Esophagus muscularis mucosa (tissue), 4 donors: ENCODE results near the gene KRTAP4-16. TPM values are rescaled to one million over a fixed set of nuclear protein-coding genes. Genes with fewer than 3 reads are reported as not detected.
"Not testable (repeated sequence)": the region's sequence is repeated elsewhere in the genome, so short reads cannot be mapped to it uniquely, and the experiment has no call there.

Experiments
- DNase-seq: peaks from one replicate; pipeline ENCODE4 v3.0.0-alpha.2; 2017; ENCODE audit errors: extremely low spot score
- H3K27ac ChIP-seq, 4 donors: fragments of 200-600 bp; sonication (generic); replicated peaks in 1 of 4; 1 replicate in 3 of 4; 2 replicates in 1 of 4; pipeline ENCODE4 v1.5.1; 2016 to 2019; ENCODE audit warnings: mild to moderate bottlenecking in 1 of 4
- H3K27me3 ChIP-seq, 4 donors: fragments of 200-600 bp; sonication (generic); one replicate each; pipeline versions ENCODE4 v1.5.1 to v1.6.0; 2016 to 2019
- H3K36me3 ChIP-seq, 4 donors: fragments of 200-600 bp; sonication (generic); one replicate each; pipeline ENCODE4 v1.5.1; 2016 to 2019
- H3K4me1 ChIP-seq, 4 donors: fragments of 200-600 bp; sonication (generic); one replicate each; pipeline ENCODE4 v1.5.1; 2016 to 2019
- H3K4me3 ChIP-seq, 4 donors: fragments of 200-600 bp; sonication (generic); 1 replicate in 2 of 4; 2 replicates in 2 of 4; pipeline ENCODE4 v1.5.1; 2016 to 2019; ENCODE audit warnings: mild to moderate bottlenecking in 4 of 4, moderate library complexity in 1 of 4
- H3K9me3 ChIP-seq, 4 donors: fragments of 200-600 bp; sonication (generic); 1 replicate in 3 of 4; 2 replicates in 1 of 4; pipeline ENCODE4 v1.5.1; 2016 to 2019
- EP300 ChIP-seq: sonication (generic); formaldehyde crosslinking; IDR thresholded peaks from one replicate; pipeline ENCODE4 v1.6.1; 2017; ENCODE audit warnings: antibody characterized with exemption
- POLR2A ChIP-seq: fragments of 450-650 bp; IDR thresholded peaks from one replicate; pipeline ENCODE4 v1.6.1; 2017; ENCODE audit warnings: antibody characterized with exemption, moderate library complexity, mild to moderate bottlenecking, low read depth
- POLR2AphosphoS5 ChIP-seq, 2 donors: sonication (generic); formaldehyde crosslinking; IDR thresholded peaks; one replicate each; pipeline ENCODE4 v1.6.1; 2017; ENCODE audit warnings: antibody characterized with exemption in 2 of 2
- WGBS: methylation state at CpG from one replicate; pipeline ENCODE4 v1.1.5; 2018; 5-methylcytosine and 5-hydroxymethylcytosine counted together
- intact Hi-C: fragments of 100-400 bp; cut with DNase I; formaldehyde crosslinking; loops from one replicate; pipeline ENCODE4 v1.15.1; 2023
- total RNA-seq, 4 donors: library from RNA; depleted of rRNA; stranded (reverse); fragments of >200 nt; gene quantifications; one replicate each; pipeline versions ENCODE4 v1.1.0 to v1.2.1, GENCODE V29; 2016
- TF ChIP-seq, protein P1 (sequence below), 3 experiments: fragments of 200-600 bp in 2 of 3; fragments of 450-650 bp in 1 of 3; sonication (generic) in 2 of 3; IDR thresholded peaks; one replicate each; pipeline ENCODE4 v1.5.1; 2017 to 2019; ENCODE audit warnings: antibody characterized with exemption in 3 of 3, mild to moderate bottlenecking in 2 of 3, moderate library complexity in 1 of 3

KRTAP4-16 gene
- total RNA-seq, 4 donors from 2014 or later = not detected

DNA sequence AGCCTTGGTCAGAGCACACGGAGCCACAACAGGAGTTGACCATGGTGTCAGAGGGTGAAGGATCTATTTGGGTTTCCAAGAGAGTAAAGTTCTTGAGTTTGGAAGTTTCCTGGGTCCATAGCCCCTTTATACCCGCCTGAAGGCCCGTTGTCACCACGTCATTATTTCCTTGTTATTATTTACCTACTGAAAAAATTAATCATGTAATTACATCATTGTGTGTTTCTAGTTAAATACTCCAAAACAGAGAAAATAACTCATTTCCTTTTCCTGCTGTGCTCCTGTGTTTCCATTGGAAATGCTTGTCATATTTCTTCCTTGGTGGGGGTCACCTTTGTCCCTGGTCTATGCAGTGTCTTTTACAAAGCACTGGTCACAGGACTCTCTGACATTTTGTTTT, 4.0 kb downstream of the KRTAP4-16 start, which contains the start of gene KRTAP4-8:
TSS of gene KRTAP4-8 (minus strand) at position 101 of the 400 bp plus-strand sequence. CDS start at position 43, 58 bp downstream.
- Histone ChIP-seq H3K9me3 (no peaks in the 10 kb centered on the region), H3K4me1 (no peaks in the 10 kb centered on the region), H3K36me3 (no peaks in the 10 kb centered on the region), H3K4me3 (no peak within 1 kb of the TSS), H3K27me3 (peaks cover 0 to 11% (median 0%) of the 10 kb centered on the region in 4 donors), H3K27ac (no peak within 1 kb of the TSS)
- intact Hi-C loops = no loop called here
- no peak for TF ChIP-seq POLR2AphosphoS5 (IDR thresholded peaks at IDR 0.05)
- TF ChIP-seq EP300 = no peak
- no peak for TF ChIP-seq POLR2A
- TF ChIP-seq, protein P1, sequence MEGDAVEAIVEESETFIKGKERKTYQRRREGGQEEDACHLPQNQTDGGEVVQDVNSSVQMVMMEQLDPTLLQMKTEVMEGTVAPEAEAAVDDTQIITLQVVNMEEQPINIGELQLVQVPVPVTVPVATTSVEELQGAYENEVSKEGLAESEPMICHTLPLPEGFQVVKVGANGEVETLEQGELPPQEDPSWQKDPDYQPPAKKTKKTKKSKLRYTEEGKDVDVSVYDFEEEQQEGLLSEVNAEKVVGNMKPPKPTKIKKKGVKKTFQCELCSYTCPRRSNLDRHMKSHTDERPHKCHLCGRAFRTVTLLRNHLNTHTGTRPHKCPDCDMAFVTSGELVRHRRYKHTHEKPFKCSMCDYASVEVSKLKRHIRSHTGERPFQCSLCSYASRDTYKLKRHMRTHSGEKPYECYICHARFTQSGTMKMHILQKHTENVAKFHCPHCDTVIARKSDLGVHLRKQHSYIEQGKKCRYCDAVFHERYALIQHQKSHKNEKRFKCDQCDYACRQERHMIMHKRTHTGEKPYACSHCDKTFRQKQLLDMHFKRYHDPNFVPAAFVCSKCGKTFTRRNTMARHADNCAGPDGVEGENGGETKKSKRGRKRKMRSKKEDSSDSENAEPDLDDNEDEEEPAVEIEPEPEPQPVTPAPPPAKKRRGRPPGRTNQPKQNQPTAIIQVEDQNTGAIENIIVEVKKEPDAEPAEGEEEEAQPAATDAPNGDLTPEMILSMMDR (IDR thresholded peaks at IDR 0.05) = no peak
- DNase-seq = no peak
- WGBS = 89% methylated on average over 3 of the region's 4 CpGs

- no peak for TF ChIP-seq EP300
- no peak for TF ChIP-seq POLR2AphosphoS5 (IDR thresholded peaks at IDR 0.05)
- TF ChIP-seq, protein P1 (IDR thresholded peaks at IDR 0.05) = no peak
- TF ChIP-seq POLR2A = no peak
- intact Hi-C loops = no loop called here
- H3K36me3 ChIP-seq = no peaks in the 10 kb centered on the region
- WGBS = 82% methylated on average over 7 of the region's 7 CpGs
- H3K4me1 ChIP-seq = no peaks in the 10 kb centered on the region
- peaks cover 0 to 11% (median 0%) of the 10 kb centered on the region in 4 donors for H3K27me3 ChIP-seq
- no peak overlapping the region for H3K27ac ChIP-seq
- H3K9me3 ChIP-seq = no peaks in the 10 kb centered on the region
- no peak for DNase-seq
- H3K4me3 ChIP-seq = no peak overlapping the region
Measured at GRCh38 chr17:41096055-41096454, 6.0 kb downstream of the KRTAP4-16 start.

- H3K27ac ChIP-seq, intact Hi-C loops, H3K9me3 ChIP-seq, H3K4me3 ChIP-seq, H3K4me1 ChIP-seq, DNase-seq, H3K36me3 ChIP-seq: not testable (repeated sequence)
- WGBS = 48% methylated on average over 4 of the region's 4 CpGs
- H3K27me3 ChIP-seq = peaks cover 0 to 11% (median 0%) of the 10 kb centered on the region in 4 donors
Measured at GRCh38 chr17:41088760-41089352, 13.2 kb downstream of the KRTAP4-16 start.

DNA sequence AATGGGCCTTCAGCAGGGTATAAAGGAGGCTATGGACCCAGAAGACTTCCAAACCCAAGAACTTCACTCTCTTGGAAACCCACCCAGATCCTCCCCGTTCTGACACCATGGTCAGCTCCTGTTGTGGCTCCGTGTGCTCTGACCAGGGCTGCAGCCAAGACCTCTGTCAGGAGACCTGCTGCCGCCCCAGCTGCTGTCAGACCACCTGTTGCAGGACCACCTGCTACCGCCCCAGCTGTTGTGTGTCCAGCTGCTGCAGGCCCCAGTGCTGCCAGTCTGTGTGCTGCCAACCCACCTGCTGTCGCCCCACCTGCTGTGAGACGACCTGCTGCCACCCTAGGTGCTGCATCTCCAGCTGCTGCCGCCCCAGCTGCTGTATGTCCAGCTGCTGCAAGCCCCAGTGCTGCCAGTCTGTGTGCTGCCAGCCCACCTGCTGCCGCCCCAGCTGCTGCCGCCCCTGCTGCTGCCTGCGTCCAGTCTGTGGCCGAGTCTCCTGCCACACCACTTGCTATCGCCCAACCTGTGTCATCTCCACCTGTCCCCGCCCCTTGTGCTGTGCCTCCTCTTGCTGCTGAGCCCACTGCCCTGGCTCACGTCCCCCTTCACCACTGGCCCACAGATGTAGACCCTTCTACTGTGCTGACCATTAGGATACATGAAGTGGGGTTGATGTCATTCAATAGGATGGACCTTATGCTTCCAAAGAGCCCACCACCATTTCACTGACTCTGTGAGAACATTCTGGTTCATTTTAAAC, 17.7 kb downstream of the KRTAP4-16 start, which contains the start of gene KRTAP4-7:
TSS of gene KRTAP4-7 (plus strand) at position 51 of the 757 bp plus-strand sequence. CDS start at position 108, 57 bp downstream.
- intact Hi-C loops = not testable (repeated sequence)

DNA sequence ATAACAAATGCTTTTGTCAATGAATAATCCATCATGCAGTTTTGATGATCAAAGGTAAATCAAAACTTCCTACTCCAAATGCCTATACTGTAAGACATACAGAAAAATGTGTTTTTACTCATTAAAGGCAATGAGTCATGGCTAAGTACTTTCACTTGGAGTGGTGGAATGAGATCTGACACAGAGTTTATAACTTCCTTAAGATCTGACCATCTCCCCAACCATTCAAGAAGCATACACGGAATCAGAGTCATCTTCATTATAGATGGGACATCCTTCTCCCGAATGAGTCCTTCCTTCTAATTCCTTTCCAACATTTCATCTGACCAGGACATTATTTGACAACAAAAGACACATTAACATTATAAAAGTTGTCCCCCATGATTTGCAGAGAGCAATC, 18.6 kb downstream of the KRTAP4-16 start:
- H3K27me3 ChIP-seq = peaks cover 0 to 11% (median 0%) of the 10 kb centered on the region in 4 donors
- H3K9me3 ChIP-seq, H3K27ac ChIP-seq, H3K36me3 ChIP-seq, H3K4me1 ChIP-seq, intact Hi-C loops, H3K4me3 ChIP-seq, DNase-seq: not testable (repeated sequence)
- 89% methylated on average over 2 of the region's 2 CpGs for WGBS

More for the DNA sequence above, 17.7 kb downstream of the KRTAP4-16 start, which contains the start of gene KRTAP4-7:
- not testable (repeated sequence) for H3K36me3 ChIP-seq, H3K9me3 ChIP-seq, H3K4me3 ChIP-seq, H3K4me1 ChIP-seq, DNase-seq, H3K27ac ChIP-seq
- peaks cover 0 to 11% (median 0%) of the 10 kb centered on the region in 4 donors for H3K27me3 ChIP-seq
- WGBS = 65% methylated on average over 4 of the region's 14 CpGs

- H3K27ac ChIP-seq = no peak overlapping the region
- TF ChIP-seq, protein P1 (IDR thresholded peaks at IDR 0.05) = no peak
- TF ChIP-seq POLR2AphosphoS5 (IDR thresholded peaks at IDR 0.05) = no peak
- TF ChIP-seq EP300 = no peak
- TF ChIP-seq POLR2A = no peak
- intact Hi-C loops = no loop called here
- H3K4me1 ChIP-seq = no peaks in the 10 kb centered on the region
- 43% methylated on average over 4 of the region's 4 CpGs for WGBS
- no peak overlapping the region for H3K4me3 ChIP-seq
- H3K27me3 ChIP-seq = peaks cover 0 to 11% (median 0%) of the 10 kb centered on the region in 4 donors
- no peaks in the 10 kb centered on the region for H3K9me3 ChIP-seq
- DNase-seq = no peak
- no peaks in the 10 kb centered on the region for H3K36me3 ChIP-seq
Measured at GRCh38 chr17:41082626-41083025, 19.4 kb downstream of the KRTAP4-16 start.
